ENCODE results near the gene SH2D7. TPM values are rescaled to one million over a fixed set of nuclear protein-coding genes. Genes with fewer than 3 reads are reported as not detected.

SH2D7 gene
- total RNA-seq, 1 donor from 2014 or later: not detected

DNA sequence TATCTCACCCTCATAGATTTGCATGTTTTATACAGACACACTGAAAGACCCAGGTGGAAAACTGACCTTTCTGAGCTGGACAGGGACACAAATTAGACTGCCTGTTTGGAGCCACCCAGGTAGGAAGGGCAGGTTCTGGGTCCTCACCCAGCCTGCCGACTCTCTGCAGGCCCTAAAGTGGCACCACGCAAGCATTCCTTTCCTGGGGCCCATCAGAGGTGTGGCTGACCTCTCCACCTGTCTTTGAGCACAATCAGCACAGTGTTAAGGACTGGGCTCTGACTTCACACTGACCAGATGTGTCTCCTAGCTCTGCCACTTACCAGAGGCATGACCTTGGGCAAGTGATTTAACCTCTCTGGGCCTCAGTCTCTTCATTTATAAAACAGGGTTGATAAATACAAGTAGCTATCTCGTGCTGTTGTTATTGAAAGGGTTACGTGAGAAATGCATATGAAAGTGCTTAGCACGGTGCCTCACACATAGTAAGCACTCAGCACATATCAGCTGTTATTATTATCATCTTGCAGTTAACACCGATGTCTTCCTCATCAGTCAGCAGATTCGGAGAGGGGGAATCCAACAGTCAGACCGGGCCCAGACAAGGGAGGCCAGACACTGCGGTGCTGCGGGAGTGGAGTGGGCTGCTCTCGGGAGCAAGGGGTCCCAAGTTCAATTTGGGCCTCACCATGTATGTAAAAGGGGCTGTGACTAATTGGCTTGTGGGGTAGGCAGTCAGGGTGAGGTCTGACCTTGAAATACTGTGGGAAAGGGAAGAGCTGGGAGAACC is 12.9 kb upstream of the SH2D7 start:
- no peak for DNase-seq (ENCODE audit: low spot score)
- Mint-ChIP-seq H3K4me1 (ENCODE audit: low read depth) (peaks cover 25% of the 10 kb centered on the region), H3K27me3 (ENCODE audit: low read depth) (no peaks in the 10 kb centered on the region), H3K4me3 (ENCODE audit: unreplicated experiment) (no peak overlapping the region), H3K9me3 (ENCODE audit: low read depth) (no peaks in the 10 kb centered on the region), H3K27ac (ENCODE audit: unreplicated experiment) (no peak overlapping the region), H3K36me3 (ENCODE audit: low read depth) (no peaks in the 10 kb centered on the region)
- TF ChIP-seq, protein P1, sequence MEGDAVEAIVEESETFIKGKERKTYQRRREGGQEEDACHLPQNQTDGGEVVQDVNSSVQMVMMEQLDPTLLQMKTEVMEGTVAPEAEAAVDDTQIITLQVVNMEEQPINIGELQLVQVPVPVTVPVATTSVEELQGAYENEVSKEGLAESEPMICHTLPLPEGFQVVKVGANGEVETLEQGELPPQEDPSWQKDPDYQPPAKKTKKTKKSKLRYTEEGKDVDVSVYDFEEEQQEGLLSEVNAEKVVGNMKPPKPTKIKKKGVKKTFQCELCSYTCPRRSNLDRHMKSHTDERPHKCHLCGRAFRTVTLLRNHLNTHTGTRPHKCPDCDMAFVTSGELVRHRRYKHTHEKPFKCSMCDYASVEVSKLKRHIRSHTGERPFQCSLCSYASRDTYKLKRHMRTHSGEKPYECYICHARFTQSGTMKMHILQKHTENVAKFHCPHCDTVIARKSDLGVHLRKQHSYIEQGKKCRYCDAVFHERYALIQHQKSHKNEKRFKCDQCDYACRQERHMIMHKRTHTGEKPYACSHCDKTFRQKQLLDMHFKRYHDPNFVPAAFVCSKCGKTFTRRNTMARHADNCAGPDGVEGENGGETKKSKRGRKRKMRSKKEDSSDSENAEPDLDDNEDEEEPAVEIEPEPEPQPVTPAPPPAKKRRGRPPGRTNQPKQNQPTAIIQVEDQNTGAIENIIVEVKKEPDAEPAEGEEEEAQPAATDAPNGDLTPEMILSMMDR (IDR thresholded peaks at IDR 0.05): no peak

DNA sequence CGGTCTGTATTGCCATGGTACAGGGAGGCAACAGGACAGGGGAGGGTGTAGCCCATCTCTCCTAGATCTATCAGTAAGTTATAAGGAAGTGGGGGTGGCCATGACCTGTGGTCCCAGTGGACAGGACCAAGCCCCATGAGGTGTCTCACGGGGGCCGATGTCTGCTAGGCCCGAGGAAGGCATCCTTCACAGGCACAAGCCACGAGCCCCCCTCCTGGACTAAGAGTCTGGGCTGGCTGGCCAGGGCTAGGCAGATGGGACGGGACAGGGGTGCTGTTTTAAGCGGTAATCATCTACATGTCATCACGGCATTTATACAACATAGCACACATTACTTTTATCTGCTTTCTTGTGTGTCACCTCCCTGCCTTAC is 12.3 kb upstream of the SH2D7 start:
- DNase-seq (ENCODE audit: low spot score): no peak
- Mint-ChIP-seq H3K4me1 (ENCODE audit: low read depth) (peaks cover 26% of the 10 kb centered on the region), H3K27me3 (ENCODE audit: low read depth) (no peaks in the 10 kb centered on the region), H3K27ac (ENCODE audit: unreplicated experiment) (no peak overlapping the region), H3K4me3 (ENCODE audit: unreplicated experiment) (no peak overlapping the region), H3K36me3 (ENCODE audit: low read depth) (no peaks in the 10 kb centered on the region), H3K9me3 (ENCODE audit: low read depth) (no peaks in the 10 kb centered on the region)
- TF ChIP-seq, protein P1 (IDR thresholded peaks at IDR 0.05): no peak

DNA sequence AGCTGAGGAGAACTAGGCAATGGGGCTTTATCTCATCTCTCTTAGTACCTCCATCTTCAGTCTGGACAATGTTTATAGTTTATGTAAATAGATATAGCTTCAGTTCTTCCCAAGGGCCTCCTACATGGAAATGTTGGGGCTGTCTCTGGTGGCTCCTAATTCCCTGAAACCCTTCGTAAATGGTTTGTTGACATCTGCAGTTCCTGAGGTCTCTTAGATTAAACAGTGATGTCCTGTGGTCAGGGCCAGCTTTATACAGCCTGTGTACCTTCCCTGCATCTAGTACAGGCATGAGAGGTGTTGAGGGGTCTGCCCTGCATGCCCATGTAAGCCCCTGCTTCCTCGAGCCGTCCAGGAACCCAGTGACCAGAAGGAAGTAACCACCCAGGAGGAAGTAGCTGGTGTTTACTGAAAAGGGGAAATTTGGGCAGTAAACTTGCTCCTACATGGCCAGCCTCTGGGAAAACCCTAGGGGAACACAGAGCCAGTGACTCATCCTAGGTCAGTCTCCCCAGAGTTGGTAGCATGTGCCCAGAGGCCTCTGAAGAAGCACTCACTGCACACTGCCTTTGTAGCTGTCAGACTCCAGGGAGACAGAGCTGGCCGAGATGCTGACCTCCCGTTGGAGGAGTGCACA is 10.1 kb upstream of the SH2D7 start:
- no peaks in the 10 kb centered on the region for H3K27me3 Mint-ChIP-seq (ENCODE audit: low read depth)
- TF ChIP-seq, protein P1 (IDR thresholded peaks at IDR 0.05): no peak
- no peak overlapping the region for H3K4me3 Mint-ChIP-seq (ENCODE audit: unreplicated experiment)
- no peak for DNase-seq (ENCODE audit: low spot score)
- peaks cover 22% of the 10 kb centered on the region for H3K4me1 Mint-ChIP-seq (ENCODE audit: low read depth)
- H3K27ac Mint-ChIP-seq (ENCODE audit: unreplicated experiment): no peak overlapping the region
- H3K36me3 Mint-ChIP-seq (ENCODE audit: low read depth): no peaks in the 10 kb centered on the region
- H3K9me3 Mint-ChIP-seq (ENCODE audit: low read depth): no peaks in the 10 kb centered on the region

DNA sequence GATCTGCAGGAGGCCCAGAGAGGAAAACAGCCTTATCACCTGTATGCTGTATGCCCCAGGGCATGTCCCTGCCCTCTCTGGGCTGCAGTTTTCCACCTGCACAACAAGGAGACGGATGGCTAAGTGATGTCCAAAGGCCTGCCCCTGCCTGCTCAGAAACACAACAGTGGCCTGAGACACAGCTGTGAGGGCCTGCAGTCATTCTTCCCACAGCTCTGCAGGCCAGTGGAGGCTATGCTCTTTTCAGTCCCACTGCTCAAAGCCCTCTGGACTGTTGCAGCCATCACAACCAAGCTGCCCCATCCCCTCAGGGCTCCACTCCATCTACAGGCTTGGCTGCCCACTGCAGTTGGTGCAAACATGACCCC is 9.6 kb upstream of the SH2D7 start:
- TF ChIP-seq, protein P1 (IDR thresholded peaks at IDR 0.05): no peak
- no peaks in the 10 kb centered on the region for H3K36me3 Mint-ChIP-seq (ENCODE audit: low read depth)
- H3K27me3 Mint-ChIP-seq (ENCODE audit: low read depth): no peaks in the 10 kb centered on the region
- DNase-seq (ENCODE audit: low spot score): no peak
- no peak overlapping the region for H3K27ac Mint-ChIP-seq (ENCODE audit: unreplicated experiment)
- no peaks in the 10 kb centered on the region for H3K9me3 Mint-ChIP-seq (ENCODE audit: low read depth)
- no peak overlapping the region for H3K4me3 Mint-ChIP-seq (ENCODE audit: unreplicated experiment)
- H3K4me1 Mint-ChIP-seq (ENCODE audit: low read depth): peaks cover 22% of the 10 kb centered on the region

DNA sequence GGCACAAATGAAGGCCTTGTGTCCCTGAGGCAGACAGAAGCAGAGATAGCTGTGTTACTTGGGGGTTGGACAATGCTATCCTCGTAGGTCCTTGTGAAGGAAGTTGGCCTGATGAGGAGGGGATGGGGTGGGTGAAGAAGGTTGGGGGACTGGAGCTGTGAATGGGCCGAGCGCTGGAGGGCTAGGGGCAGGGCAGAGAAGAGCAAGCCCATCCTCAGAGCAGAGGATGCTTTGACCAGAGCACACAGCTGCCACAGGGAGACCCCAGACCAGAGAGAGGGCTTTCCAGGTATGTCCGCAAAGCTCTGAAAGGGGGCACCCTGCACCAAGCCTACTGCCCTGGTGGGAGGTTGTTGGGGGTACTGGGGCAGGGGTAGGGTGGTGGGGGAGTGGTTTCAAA is 9.2 kb upstream of the SH2D7 start:
- TF ChIP-seq, protein P1 (IDR thresholded peaks at IDR 0.05): no peak
- no peaks in the 10 kb centered on the region for H3K9me3 Mint-ChIP-seq (ENCODE audit: low read depth)
- no peak overlapping the region for H3K4me3 Mint-ChIP-seq (ENCODE audit: unreplicated experiment)
- no peak overlapping the region for H3K27ac Mint-ChIP-seq (ENCODE audit: unreplicated experiment)
- H3K36me3 Mint-ChIP-seq (ENCODE audit: low read depth): no peaks in the 10 kb centered on the region
- H3K4me1 Mint-ChIP-seq (ENCODE audit: low read depth): peaks cover 17% of the 10 kb centered on the region
- DNase-seq (ENCODE audit: low spot score): no peak
- H3K27me3 Mint-ChIP-seq (ENCODE audit: low read depth): no peaks in the 10 kb centered on the region
